Measurements from ENCODE around the gene ROBO3.

- TF ChIP-seq, protein P1, sequence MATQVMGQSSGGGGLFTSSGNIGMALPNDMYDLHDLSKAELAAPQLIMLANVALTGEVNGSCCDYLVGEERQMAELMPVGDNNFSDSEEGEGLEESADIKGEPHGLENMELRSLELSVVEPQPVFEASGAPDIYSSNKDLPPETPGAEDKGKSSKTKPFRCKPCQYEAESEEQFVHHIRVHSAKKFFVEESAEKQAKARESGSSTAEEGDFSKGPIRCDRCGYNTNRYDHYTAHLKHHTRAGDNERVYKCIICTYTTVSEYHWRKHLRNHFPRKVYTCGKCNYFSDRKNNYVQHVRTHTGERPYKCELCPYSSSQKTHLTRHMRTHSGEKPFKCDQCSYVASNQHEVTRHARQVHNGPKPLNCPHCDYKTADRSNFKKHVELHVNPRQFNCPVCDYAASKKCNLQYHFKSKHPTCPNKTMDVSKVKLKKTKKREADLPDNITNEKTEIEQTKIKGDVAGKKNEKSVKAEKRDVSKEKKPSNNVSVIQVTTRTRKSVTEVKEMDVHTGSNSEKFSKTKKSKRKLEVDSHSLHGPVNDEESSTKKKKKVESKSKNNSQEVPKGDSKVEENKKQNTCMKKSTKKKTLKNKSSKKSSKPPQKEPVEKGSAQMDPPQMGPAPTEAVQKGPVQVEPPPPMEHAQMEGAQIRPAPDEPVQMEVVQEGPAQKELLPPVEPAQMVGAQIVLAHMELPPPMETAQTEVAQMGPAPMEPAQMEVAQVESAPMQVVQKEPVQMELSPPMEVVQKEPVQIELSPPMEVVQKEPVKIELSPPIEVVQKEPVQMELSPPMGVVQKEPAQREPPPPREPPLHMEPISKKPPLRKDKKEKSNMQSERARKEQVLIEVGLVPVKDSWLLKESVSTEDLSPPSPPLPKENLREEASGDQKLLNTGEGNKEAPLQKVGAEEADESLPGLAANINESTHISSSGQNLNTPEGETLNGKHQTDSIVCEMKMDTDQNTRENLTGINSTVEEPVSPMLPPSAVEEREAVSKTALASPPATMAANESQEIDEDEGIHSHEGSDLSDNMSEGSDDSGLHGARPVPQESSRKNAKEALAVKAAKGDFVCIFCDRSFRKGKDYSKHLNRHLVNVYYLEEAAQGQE (IDR thresholded peaks at IDR 0.05; ENCODE audit: insufficient replicate concordance, low read depth) = no peak
- TF ChIP-seq CTCF (IDR thresholded peaks at IDR 0.05; ENCODE audit: insufficient read depth, low read length) (no peak), POLR2AphosphoS5 (IDR thresholded peaks at IDR 0.05; ENCODE audit: low read depth) (no peak), SPI1 (IDR thresholded peaks at IDR 0.05; ENCODE audit: borderline replicate concordance, low read depth) (no peak)
These were observed 55.1 kb downstream of the ROBO3 start for GRCh38 chr11:124920356-124920755.
